ENCODE measurements around the gene EIF4G3. TPM values are rescaled to one million over a fixed set of nuclear protein-coding genes. Genes with fewer than 3 reads are reported as not detected.
"Not testable (repeated sequence)": the region's sequence is repeated elsewhere in the genome, so short reads cannot be mapped to it uniquely, and the experiment has no call there.

Gene EIF4G3
- total RNA-seq, 2 experiments from 2014 or later: 37.9 to 41.2 TPM

- H3K27me3 Mint-ChIP-seq (ENCODE audit: low read depth); H3K27ac Mint-ChIP-seq; CTCF ChIA-PET; H3K4me3 Mint-ChIP-seq; DNase-seq; ATAC-seq; H3K9me3 Mint-ChIP-seq (ENCODE audit: insufficient read depth): not testable (repeated sequence)
- Mint-ChIP-seq H3K36me3 (ENCODE audit: low read depth) (peaks cover 14% of the 10 kb centered on the region), H3K4me1 (ENCODE audit: low read depth) (peaks cover 15% of the 10 kb centered on the region)
- POLR2A ChIA-PET: interaction anchor here (0.8 kb wide), 1 partner anchor 128 kb away, joined by 3 read pairs; the partner anchor contains the start of gene DDOST
Observed at GRCh38 chr1:20789598-20789997, 387.1 kb downstream of the EIF4G3 start.

DNA sequence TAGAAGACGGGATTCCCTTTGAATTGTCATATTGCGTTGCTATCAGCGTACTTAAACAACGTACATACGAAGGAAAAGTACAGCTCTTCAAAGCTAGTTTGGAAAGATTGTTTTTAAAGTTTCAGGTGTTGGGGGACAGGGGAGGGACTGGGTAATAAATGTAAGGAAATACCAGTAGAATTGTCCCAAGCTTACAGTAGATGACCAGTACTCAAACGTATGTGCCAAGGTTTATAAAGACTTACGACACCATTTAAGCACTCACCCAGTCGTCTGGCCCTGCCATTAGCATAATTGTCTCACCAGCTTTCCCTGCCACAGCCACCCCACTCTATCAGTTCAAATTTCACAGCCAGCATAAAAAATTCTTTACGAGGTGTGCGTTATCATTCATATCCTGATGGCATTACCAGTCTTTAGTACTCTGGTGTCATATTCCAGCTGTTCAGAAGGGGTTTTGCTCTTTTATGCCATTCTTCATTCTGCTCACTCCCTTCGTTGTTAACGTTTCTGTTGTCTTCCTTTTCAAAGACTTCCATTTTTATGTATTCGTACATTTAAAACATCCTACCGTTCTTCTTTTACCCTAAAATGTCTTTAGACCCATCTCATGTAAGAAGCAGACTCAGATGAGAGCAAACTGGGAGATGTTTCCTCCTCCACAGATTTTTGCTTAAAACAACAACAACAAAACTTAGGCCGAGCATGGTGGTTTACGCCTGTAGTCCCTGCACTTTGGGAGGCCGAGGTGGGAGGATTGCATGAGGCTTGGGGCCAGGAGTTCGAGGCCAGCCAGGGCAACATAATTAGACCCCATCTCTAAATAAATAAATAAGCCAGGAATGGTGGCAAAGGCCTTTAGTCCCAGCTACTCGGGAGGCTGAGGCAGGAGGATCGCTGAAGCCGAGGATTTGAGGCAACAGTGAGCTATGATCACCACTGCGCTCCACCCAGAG lies 388.6 kb downstream of the EIF4G3 start:
- peaks cover 27% of the 10 kb centered on the region for H3K4me1 Mint-ChIP-seq (ENCODE audit: low read depth)

DNA sequence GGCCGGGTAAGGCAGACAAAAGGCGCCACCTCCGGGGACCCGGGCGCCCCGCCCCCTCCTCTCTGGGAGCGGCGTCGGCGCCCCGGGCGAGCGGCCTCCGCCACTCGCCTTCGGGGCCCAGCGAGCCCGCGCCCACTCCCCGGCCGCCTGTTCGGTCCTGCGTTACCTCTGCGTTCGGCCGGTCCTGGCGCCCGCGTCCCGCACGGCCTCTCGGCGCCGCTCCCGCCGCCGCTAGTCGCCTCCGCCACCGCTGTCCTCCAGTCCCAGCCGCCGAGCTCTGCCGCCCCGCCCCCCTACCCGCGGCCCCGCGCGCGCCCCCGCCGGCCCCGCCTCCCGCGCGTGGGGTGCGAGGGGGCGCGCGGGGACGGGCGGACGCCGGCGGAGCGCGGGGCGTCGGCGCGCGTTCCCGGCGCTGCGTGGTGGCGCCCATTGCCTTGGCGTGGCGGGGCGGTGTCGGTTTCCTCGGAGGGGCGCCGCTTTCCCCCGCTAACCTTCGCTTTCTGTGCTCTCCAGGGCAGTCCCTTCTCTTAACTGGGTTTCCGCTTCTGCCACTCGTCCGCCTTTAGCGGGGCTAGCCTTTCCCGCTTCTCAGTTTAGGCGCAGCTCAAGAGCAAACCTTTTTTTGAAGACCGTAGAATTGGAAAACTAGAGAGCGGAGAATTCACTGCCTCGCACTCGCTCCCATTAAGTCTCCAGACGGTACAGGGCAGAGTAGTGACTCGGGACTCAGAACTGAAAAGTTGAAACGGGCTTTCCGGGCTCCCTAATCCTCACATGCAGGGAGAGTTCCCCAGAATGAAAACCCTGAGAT lies 389.5 kb downstream of the EIF4G3 start, which contains the start of gene HP1BP3:
TSS of gene HP1BP3 (minus strand) at position 279 of the 811 bp plus-strand sequence. CDS start 6,867 bp downstream, outside the sequence.
- Mint-ChIP-seq H3K27me3 (ENCODE audit: low read depth) (no peaks in the 10 kb centered on the region), H3K36me3 (ENCODE audit: low read depth) (peaks cover 14% of the 10 kb centered on the region), H3K27ac (peak within 1 kb of the TSS; percentile 97), H3K4me3 (peak within 1 kb of the TSS; percentile 91), H3K9me3 (ENCODE audit: insufficient read depth) (no peaks in the 10 kb centered on the region), H3K4me1 (ENCODE audit: low read depth) (peaks cover 27% of the 10 kb centered on the region)
- ATAC-seq (peak; percentile 67), DNase-seq (peak; percentile 83)
- CTCF ChIA-PET: interaction anchor here (1.0 to 3.5 kb wide), 4 partner anchors 10 to 408 kb away, joined by 3 to 23 read pairs (median 8); no protein-coding TSS in a partner anchor
- POLR2A ChIA-PET: interaction anchor here (0.6 to 3.2 kb wide), 34 partner anchors 11 to 1280 kb away, joined by 3 to 11 read pairs (median 4); partner anchors contain the start of genes DDOST, KIF17, PINK1 and SH2D5

More for the DNA sequence above, 388.6 kb downstream of the EIF4G3 start:
- no peaks in the 10 kb centered on the region for H3K9me3 Mint-ChIP-seq (ENCODE audit: insufficient read depth)
- no peak for DNase-seq
- peaks cover 14% of the 10 kb centered on the region for H3K36me3 Mint-ChIP-seq (ENCODE audit: low read depth)
- ChIA-PET POLR2A (interaction anchor here (0.6 to 3.2 kb wide), 9 partner anchors 12 to 464 kb away, joined by 3 to 11 read pairs (median 3); partner anchors contain the start of gene DDOST), CTCF (interaction anchor here (1.5 to 3.5 kb wide), 2 partner anchors 91 to 407 kb away, joined by 6 to 23 read pairs; no protein-coding TSS in a partner anchor)
- no peak for ATAC-seq
- H3K4me3 Mint-ChIP-seq: peak overlapping the region; percentile 91
- no peaks in the 10 kb centered on the region for H3K27me3 Mint-ChIP-seq (ENCODE audit: low read depth)
- H3K27ac Mint-ChIP-seq: peak overlapping the region; percentile 97

- Mint-ChIP-seq H3K4me3 (peak overlapping the region; percentile 91), H3K27ac (peak overlapping the region; percentile 97), H3K27me3 (ENCODE audit: low read depth) (no peaks in the 10 kb centered on the region), H3K36me3 (ENCODE audit: low read depth) (peaks cover 14% of the 10 kb centered on the region), H3K9me3 (ENCODE audit: insufficient read depth) (no peaks in the 10 kb centered on the region), H3K4me1 (ENCODE audit: low read depth) (peaks cover 31% of the 10 kb centered on the region)
- ChIA-PET CTCF (interaction anchor here (1.0 to 3.5 kb wide), 3 partner anchors 11 to 409 kb away, joined by 3 to 23 read pairs (median 9); no protein-coding TSS in a partner anchor), POLR2A (interaction anchor here (0.6 to 3.2 kb wide), 33 partner anchors 10 to 1281 kb away, joined by 3 to 11 read pairs (median 4); partner anchors contain the start of genes DDOST, KIF17, PINK1 and SH2D5)
- ATAC-seq (peak; percentile 84), DNase-seq (peak; percentile 95)
Observed at GRCh38 chr1:20786253-20787028, 390.3 kb downstream of the EIF4G3 start.

GRCh38 chr1:20785907-20786252 lies 390.8 kb downstream of the EIF4G3 start:
- Mint-ChIP-seq H3K27ac (peak overlapping the region; percentile 97), H3K4me3 (peak overlapping the region; percentile 91), H3K4me1 (ENCODE audit: low read depth) (peaks cover 35% of the 10 kb centered on the region), H3K36me3 (ENCODE audit: low read depth) (peaks cover 18% of the 10 kb centered on the region), H3K9me3 (ENCODE audit: insufficient read depth) (no peaks in the 10 kb centered on the region), H3K27me3 (ENCODE audit: low read depth) (no peaks in the 10 kb centered on the region)
- ATAC-seq (peak; percentile 9), DNase-seq (peak; percentile 62)
- POLR2A ChIA-PET: interaction anchor here (0.8 to 3.2 kb wide), 20 partner anchors 9 to 1606 kb away, joined by 3 to 11 read pairs (median 4); partner anchors contain the start of genes KIF17, PINK1 and SH2D5
- CTCF ChIA-PET: interaction anchor here (1.4 to 3.5 kb wide), 3 partner anchors 12 to 409 kb away, joined by 5 to 23 read pairs (median 9); no protein-coding TSS in a partner anchor

DNA sequence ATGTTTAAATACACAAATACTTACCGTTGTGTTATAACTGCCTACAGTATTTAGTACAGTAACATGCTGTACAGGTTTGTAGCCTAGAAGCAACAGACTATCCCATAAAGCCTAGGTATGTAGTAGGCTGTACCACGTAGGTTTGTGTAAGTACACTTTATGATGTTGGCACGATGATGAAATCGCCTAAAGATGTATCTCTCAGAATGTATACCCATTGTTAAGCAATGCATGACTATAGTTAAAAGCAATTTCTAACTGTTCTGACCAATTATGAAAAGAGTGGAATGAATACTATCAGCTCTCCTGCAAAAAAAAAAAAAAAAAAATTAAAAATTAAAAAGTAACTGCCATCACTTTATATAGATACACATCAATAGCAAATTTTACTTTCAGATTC lies 401.0 kb downstream of the EIF4G3 start:
- H3K9me3 Mint-ChIP-seq (ENCODE audit: insufficient read depth): no peaks in the 10 kb centered on the region
- H3K27me3 Mint-ChIP-seq (ENCODE audit: low read depth): no peaks in the 10 kb centered on the region
- no peak for DNase-seq
- CTCF ChIA-PET: interaction anchor here (1.1 kb wide), 1 partner anchor 79 kb away, joined by 4 read pairs; no protein-coding TSS in a partner anchor
- POLR2A ChIA-PET: interaction anchor here (0.6 to 1.9 kb wide), 2 partner anchors 11 to 13 kb away, joined by 3 to 6 read pairs; partner anchors contain the start of gene HP1BP3
- H3K27ac Mint-ChIP-seq: no peak overlapping the region
- no peak overlapping the region for H3K4me3 Mint-ChIP-seq
- H3K36me3 Mint-ChIP-seq (ENCODE audit: low read depth): peaks cover 65% of the 10 kb centered on the region
- ATAC-seq: no peak
- peaks cover 5% of the 10 kb centered on the region for H3K4me1 Mint-ChIP-seq (ENCODE audit: low read depth)

DNA sequence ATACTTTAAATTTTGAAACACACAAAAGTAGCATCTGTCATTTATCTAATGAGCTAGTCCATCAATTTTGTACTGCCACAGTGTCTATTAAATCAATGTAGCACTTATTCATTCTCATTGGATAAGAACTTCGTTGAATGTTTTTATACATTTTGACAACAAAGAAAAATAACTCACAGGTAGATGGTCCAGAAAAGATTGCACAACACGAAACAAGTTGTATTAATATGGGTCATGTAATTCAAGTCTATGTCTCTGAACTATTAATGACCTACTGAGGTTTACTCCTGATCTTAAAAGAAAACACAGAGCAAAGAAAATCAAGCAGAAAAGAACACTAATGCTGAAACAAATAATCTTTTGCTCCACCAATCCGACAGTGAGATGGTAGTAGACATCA lies 404.9 kb downstream of the EIF4G3 start:
- POLR2A ChIA-PET: no interaction called here
- Mint-ChIP-seq H3K4me1 (ENCODE audit: low read depth) (no peaks in the 10 kb centered on the region), H3K36me3 (ENCODE audit: low read depth) (peaks cover 62% of the 10 kb centered on the region), H3K9me3 (ENCODE audit: insufficient read depth) (no peaks in the 10 kb centered on the region), H3K27ac (no peak overlapping the region), H3K4me3 (no peak overlapping the region), H3K27me3 (ENCODE audit: low read depth) (no peaks in the 10 kb centered on the region)
- DNase-seq (no peak), ATAC-seq (no peak)
- CTCF ChIA-PET: interaction anchor here (1.7 to 2.2 kb wide), 2 partner anchors 9 to 75 kb away, joined by 3 to 6 read pairs; no protein-coding TSS in a partner anchor

DNA sequence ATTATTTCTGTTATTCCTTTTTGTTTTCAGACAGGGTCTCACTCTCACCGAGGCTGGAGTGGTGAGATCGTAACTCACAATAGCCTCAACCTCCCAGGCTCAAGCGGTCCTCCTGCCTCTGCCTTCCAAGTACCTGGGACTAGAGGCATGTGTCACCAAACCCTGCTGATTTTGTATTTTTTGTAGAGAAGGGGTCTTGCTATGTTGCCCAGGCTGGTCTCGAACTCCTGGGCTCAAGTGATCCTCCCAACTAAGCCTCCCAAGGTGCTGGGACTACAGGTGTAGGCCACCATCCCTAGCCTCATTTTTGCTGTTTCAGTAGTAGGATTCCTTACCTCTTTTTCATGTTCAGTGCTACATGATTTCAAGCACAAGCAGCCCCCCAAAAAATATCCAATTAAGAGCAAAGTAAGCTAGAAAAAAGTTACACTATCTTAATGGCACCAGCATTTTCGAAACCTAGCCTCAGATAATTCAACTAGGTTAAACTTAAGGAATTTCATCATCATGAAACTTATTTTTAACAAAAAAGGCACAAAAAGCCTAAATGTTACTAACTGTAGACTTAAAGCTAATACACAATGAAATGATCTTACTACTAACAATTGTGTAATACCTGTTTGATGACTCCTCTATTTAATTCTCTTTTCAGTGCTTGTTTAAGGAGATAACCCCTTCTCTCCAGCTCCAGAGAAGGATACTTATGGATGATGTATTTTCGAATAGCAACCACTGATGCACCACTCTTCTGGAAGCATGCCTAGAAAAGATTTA lies 406.2 kb downstream of the EIF4G3 start:
- Mint-ChIP-seq H3K4me1 (ENCODE audit: low read depth) (no peaks in the 10 kb centered on the region), H3K9me3 (ENCODE audit: insufficient read depth) (no peaks in the 10 kb centered on the region), H3K4me3 (no peak overlapping the region), H3K27ac (no peak overlapping the region), H3K27me3 (ENCODE audit: low read depth) (no peaks in the 10 kb centered on the region), H3K36me3 (ENCODE audit: low read depth) (peaks cover 67% of the 10 kb centered on the region)
- DNase-seq (no peak), ATAC-seq (no peak)
- ChIA-PET CTCF (interaction anchor here (1.5 to 2.2 kb wide), 3 partner anchors 10 to 73 kb away, joined by 3 to 6 read pairs (median 3); no protein-coding TSS in a partner anchor), POLR2A (interaction anchor here (0.6 to 0.7 kb wide), 2 partner anchors 12 to 180 kb away, joined by 3 to 4 read pairs; no protein-coding TSS in a partner anchor)

DNA sequence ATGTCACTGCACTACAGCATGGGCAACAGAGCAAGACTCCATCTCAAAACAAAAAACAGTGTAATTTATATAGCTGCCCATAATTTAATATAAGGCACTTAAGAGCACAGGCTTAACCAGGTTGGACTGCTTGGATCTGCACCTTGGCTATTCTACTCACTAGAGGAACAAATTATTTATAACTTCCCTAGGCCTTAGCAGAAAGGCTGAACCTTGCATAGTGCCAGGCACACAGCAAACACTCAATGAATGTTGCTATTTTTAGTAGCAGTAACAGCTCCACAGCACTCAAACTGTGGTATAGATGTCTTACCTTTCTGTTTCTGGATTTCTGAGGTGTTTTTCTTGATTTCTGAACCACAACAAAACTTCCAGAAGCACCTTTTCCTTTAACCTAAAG lies 409.4 kb downstream of the EIF4G3 start:
- Mint-ChIP-seq H3K9me3 (ENCODE audit: insufficient read depth) (no peaks in the 10 kb centered on the region), H3K27ac (no peak overlapping the region), H3K4me3 (no peak overlapping the region), H3K27me3 (ENCODE audit: low read depth) (no peaks in the 10 kb centered on the region), H3K4me1 (ENCODE audit: low read depth) (no peaks in the 10 kb centered on the region), H3K36me3 (ENCODE audit: low read depth) (peaks cover 64% of the 10 kb centered on the region)
- DNase-seq (no peak), ATAC-seq (no peak)
- ChIA-PET CTCF (interaction anchor here (0.6 to 1.3 kb wide), 3 partner anchors 12 to 428 kb away, joined by 3 to 5 read pairs (median 3); no protein-coding TSS in a partner anchor), POLR2A (interaction anchor here (0.9 kb wide), 1 partner anchor 19 kb away, joined by 3 read pairs; no protein-coding TSS in a partner anchor)

DNA sequence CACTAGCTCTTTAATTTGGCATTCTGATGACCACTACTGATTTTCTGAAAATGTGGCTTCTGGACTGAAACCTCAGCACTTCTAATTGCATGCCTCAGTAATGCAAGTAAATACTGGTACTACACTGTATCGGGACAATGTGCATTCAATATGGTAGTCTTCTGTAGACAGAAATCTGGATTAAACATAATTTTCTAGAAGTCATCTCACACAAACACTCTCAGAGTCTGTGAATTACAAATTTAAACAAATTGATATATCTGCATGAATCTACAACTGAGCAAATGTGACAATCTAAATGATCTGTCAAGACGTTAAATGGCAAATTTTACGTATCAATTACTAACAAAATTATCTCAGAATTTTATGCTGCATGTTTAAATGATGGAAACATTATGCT lies 413.3 kb downstream of the EIF4G3 start:
- H3K36me3 Mint-ChIP-seq (ENCODE audit: low read depth): peaks cover 66% of the 10 kb centered on the region
- ATAC-seq (no peak), DNase-seq (no peak)
- H3K4me3 Mint-ChIP-seq: no peak overlapping the region
- no peaks in the 10 kb centered on the region for H3K9me3 Mint-ChIP-seq (ENCODE audit: insufficient read depth)
- ChIA-PET POLR2A (no interaction called here), CTCF (no interaction called here)
- H3K27me3 Mint-ChIP-seq (ENCODE audit: low read depth): no peaks in the 10 kb centered on the region
- no peak overlapping the region for H3K27ac Mint-ChIP-seq
- H3K4me1 Mint-ChIP-seq (ENCODE audit: low read depth): no peaks in the 10 kb centered on the region
